Mesenchymal stem cell (in vitro differentiated cells and primary cell): ENCODE measurements around the gene TMEM94.
A peak's percentile ranks its signal among the peaks of the same experiment; 100 is the strongest.
"Not testable (repeated sequence)": the region's sequence is repeated elsewhere in the genome, so short reads cannot be mapped to it uniquely, and the experiment has no call there.

ENCODE experiments used
- DNase-seq: peaks from one replicate; pipeline ENCODE4 v3.0.0-alpha.2; 2013
- H2AFZ ChIP-seq: one replicate; pipeline ENCODE4 v1.6.1; 2013; ENCODE audit warnings: low read depth, mild to moderate bottlenecking, control low read depth, inconsistent platforms, low read length, moderate library complexity
- H2AK5ac ChIP-seq: 2 replicates; pipeline ENCODE4 v1.6.1; 2013; ENCODE audit warnings: low read length, moderate library complexity, mild to moderate bottlenecking, inconsistent platforms; ENCODE audit not compliant: severe bottlenecking
- H2BK120ac ChIP-seq: one replicate; pipeline ENCODE4 v1.6.1; 2013; ENCODE audit warnings: low read depth, mild to moderate bottlenecking, inconsistent platforms, low read length, moderate library complexity
- H2BK12ac ChIP-seq, 2 experiments: one replicate each; pipeline ENCODE4 v1.6.1; 2013; ENCODE audit warnings: inconsistent platforms in 2 of 2, low read length in 2 of 2, mild to moderate bottlenecking in 2 of 2, moderate library complexity in 2 of 2, control low read depth in 1 of 2
- H2BK15ac ChIP-seq: one replicate; pipeline ENCODE4 v1.6.1; 2013; ENCODE audit warnings: mild to moderate bottlenecking, low read depth, inconsistent platforms; ENCODE audit not compliant: poor library complexity, severe bottlenecking
- H2BK5ac ChIP-seq: 2 replicates; pipeline ENCODE4 v1.6.1; 2013; ENCODE audit warnings: low read depth, mild to moderate bottlenecking, low read length, control low read depth, inconsistent platforms; ENCODE audit not compliant: poor library complexity, severe bottlenecking
- H3K14ac ChIP-seq, 2 experiments: one replicate each; pipeline ENCODE4 v1.6.1; 2013; ENCODE audit warnings: inconsistent platforms in 2 of 2, low read length in 2 of 2, control low read depth in 1 of 2, mild to moderate bottlenecking in 1 of 2, moderate library complexity in 1 of 2
- H3K18ac ChIP-seq, 2 experiments: one replicate each; pipeline ENCODE4 v1.6.1; 2013; ENCODE audit warnings: inconsistent platforms in 2 of 2, low read length in 2 of 2, control low read depth in 1 of 2, low read depth in 1 of 2, mild to moderate bottlenecking in 1 of 2
- H3K23ac ChIP-seq, 2 experiments: one replicate each; pipeline ENCODE4 v1.6.1; 2013; ENCODE audit warnings: inconsistent platforms in 2 of 2, low read length in 2 of 2, mild to moderate bottlenecking in 2 of 2, moderate library complexity in 2 of 2, control low read depth in 1 of 2
- H3K27ac ChIP-seq: 2 replicates; pipeline ENCODE4 v1.5.1; 2013; ENCODE audit warnings: mild to moderate bottlenecking, moderate library complexity, low read length, control low read depth, inconsistent platforms; ENCODE audit not compliant: poor library complexity, severe bottlenecking
- H3K27me3 ChIP-seq, 2 experiments: 2 replicates each; pipeline versions ENCODE4 v1.6.1 to v1.7.0; 2013; ENCODE audit warnings: low read length in 2 of 2, mild to moderate bottlenecking in 2 of 2, moderate library complexity in 2 of 2, control low read depth in 1 of 2, inconsistent platforms in 1 of 2; ENCODE audit not compliant: control insufficient read depth in 1 of 2, insufficient read depth in 1 of 2
- H3K36me3 ChIP-seq, 2 experiments: 2 replicates each; pipeline versions ENCODE4 v1.6.1 to v1.7.0; 2013; ENCODE audit warnings: low read length in 2 of 2, control low read depth in 1 of 2, inconsistent platforms in 1 of 2, low read depth in 1 of 2, mild to moderate bottlenecking in 1 of 2; ENCODE audit not compliant: insufficient read depth in 2 of 2, control insufficient read depth in 1 of 2
- H3K4ac ChIP-seq, 2 experiments: one replicate each; pipeline ENCODE4 v1.6.1; 2013; ENCODE audit warnings: inconsistent platforms in 2 of 2, low read length in 2 of 2, mild to moderate bottlenecking in 2 of 2, moderate library complexity in 2 of 2, control low read depth in 1 of 2, low read depth in 1 of 2
- H3K4me1 ChIP-seq: 2 replicates; pipeline ENCODE4 v1.6.1; 2013; ENCODE audit warnings: low read depth, low read length, control low read depth; ENCODE audit not compliant: control insufficient read depth, insufficient read depth
- H3K4me2 ChIP-seq: 2 replicates; pipeline ENCODE4 v1.6.1; 2013; ENCODE audit warnings: low read length, mild to moderate bottlenecking, inconsistent platforms; ENCODE audit not compliant: poor library complexity, severe bottlenecking
- H3K4me3 ChIP-seq, 2 experiments: 2 replicates each; pipeline versions ENCODE4 v1.5.1 to v1.7.0; 2013; ENCODE audit warnings: low read length in 2 of 2, mild to moderate bottlenecking in 2 of 2, control low read depth in 1 of 2, low read depth in 1 of 2; ENCODE audit not compliant: insufficient read depth in 1 of 2
- H3K79me1 ChIP-seq: replicated peaks from 2 replicates; pipeline ENCODE4 v1.6.1; 2013; ENCODE audit warnings: mild to moderate bottlenecking, control low read depth, low read length, inconsistent platforms; ENCODE audit not compliant: poor library complexity, severe bottlenecking
- H3K9ac ChIP-seq: 2 replicates; pipeline ENCODE4 v1.7.0; 2013; ENCODE audit warnings: mild to moderate bottlenecking, low read length, moderate library complexity
- H3K9me3 ChIP-seq: 2 replicates; pipeline ENCODE4 v1.7.0; 2013; ENCODE audit warnings: mild to moderate bottlenecking, low read length; ENCODE audit not compliant: control insufficient read depth
- H4K8ac ChIP-seq: one replicate; pipeline ENCODE4 v1.6.1; 2013; ENCODE audit warnings: inconsistent platforms, mild to moderate bottlenecking, low read length, moderate library complexity
- H4K91ac ChIP-seq: one replicate; pipeline ENCODE4 v1.6.1; 2013; ENCODE audit warnings: mild to moderate bottlenecking, low read length, inconsistent platforms
- WGBS: methylation state at CpG from one replicate; pipeline ENCODE4 v1.1.7; 2013; ENCODE audit warnings: mixed read lengths; 5-methylcytosine and 5-hydroxymethylcytosine counted together

Gene TMEM94

GRCh38 chr17:75518983-75519537 lies 62.6 kb downstream of the TMEM94 start:
- no peak overlapping the region for H3K18ac ChIP-seq
- H3K79me1 ChIP-seq: peaks cover 19% of the 10 kb centered on the region
- no peak overlapping the region for H3K4me3 ChIP-seq
- H4K91ac ChIP-seq: no peak overlapping the region
- H2AFZ ChIP-seq: no peak overlapping the region
- H3K36me3 ChIP-seq: peaks cover 10 to 32% of the 10 kb centered on the region in 2 experiments
- H3K9me3 ChIP-seq: no peaks in the 10 kb centered on the region
- H4K8ac ChIP-seq: no peak overlapping the region
- peaks cover 19% of the 10 kb centered on the region for H3K4me1 ChIP-seq
- no peak for DNase-seq
- H3K9ac ChIP-seq: no peak overlapping the region
- H2BK15ac ChIP-seq: no peak overlapping the region
- WGBS: 92% methylated on average over 7 of the region's 9 CpGs
- no peak overlapping the region for H2AK5ac ChIP-seq
- no peak overlapping the region for H2BK5ac ChIP-seq
- H3K4ac ChIP-seq: no peak overlapping the region
- H3K27me3 ChIP-seq: no peaks in the 10 kb centered on the region
- H3K23ac ChIP-seq: no peak overlapping the region
- no peak overlapping the region for H3K27ac ChIP-seq
- H2BK120ac ChIP-seq: no peak overlapping the region
- no peak overlapping the region for H3K14ac ChIP-seq
- H2BK12ac ChIP-seq: no peak overlapping the region
- no peak overlapping the region for H3K4me2 ChIP-seq

GRCh38 chr17:75520413-75520812 lies 64.0 kb downstream of the TMEM94 start:
- H2AFZ ChIP-seq, H3K23ac ChIP-seq, DNase-seq, H3K27ac ChIP-seq, H3K27me3 ChIP-seq, H3K14ac ChIP-seq, H2AK5ac ChIP-seq, H3K9me3 ChIP-seq, H3K9ac ChIP-seq, H3K4me2 ChIP-seq, H4K8ac ChIP-seq, H3K18ac ChIP-seq, H3K4me3 ChIP-seq, H4K91ac ChIP-seq, H2BK120ac ChIP-seq, H2BK5ac ChIP-seq, H2BK12ac ChIP-seq, H2BK15ac ChIP-seq, H3K4ac ChIP-seq: not testable (repeated sequence)
- H3K79me1 ChIP-seq: peaks cover 15% of the 10 kb centered on the region
- H3K36me3 ChIP-seq: peaks cover 10 to 40% of the 10 kb centered on the region in 2 experiments
- WGBS: 90% methylated on average over 8 of the region's 8 CpGs
- peaks cover 18% of the 10 kb centered on the region for H3K4me1 ChIP-seq

GRCh38 chr17:75521290-75521689 lies 64.9 kb downstream of the TMEM94 start:
- Histone ChIP-seq H3K79me1 (peaks cover 15% of the 10 kb centered on the region), H3K4me1 (peaks cover 22% of the 10 kb centered on the region), H2AFZ (no peak overlapping the region), H2BK12ac (no peak overlapping the region), H2BK120ac (no peak overlapping the region), H2BK5ac (no peak overlapping the region), H3K23ac (no peak overlapping the region), H3K9me3 (no peaks in the 10 kb centered on the region), H3K4me3 (no peak overlapping the region), H2BK15ac (no peak overlapping the region), H3K18ac (no peak overlapping the region), H3K27me3 (peaks cover 3 to 12% of the 10 kb centered on the region in 2 experiments), H3K36me3 (peaks cover 10 to 40% of the 10 kb centered on the region in 2 experiments), H3K14ac (no peak overlapping the region), H3K4ac (no peak overlapping the region), H2AK5ac (no peak overlapping the region), H3K9ac (no peak overlapping the region), H3K27ac (no peak overlapping the region), H3K4me2 (no peak overlapping the region), H4K91ac (no peak overlapping the region), H4K8ac (no peak overlapping the region)
- WGBS: 90% methylated on average over 6 of the region's 8 CpGs
- no peak for DNase-seq

- peak; percentile 43 for DNase-seq
- Histone ChIP-seq H3K36me3 (peaks cover 10 to 40% of the 10 kb centered on the region in 2 experiments), H3K4me3 (no peak overlapping the region), H3K9me3 (no peaks in the 10 kb centered on the region), H2AK5ac (no peak overlapping the region), H2BK15ac (no peak overlapping the region), H3K18ac (no peak overlapping the region), H4K91ac (no peak overlapping the region), H2AFZ (no peak overlapping the region), H4K8ac (no peak overlapping the region), H3K79me1 (peaks cover 10% of the 10 kb centered on the region), H3K4ac (no peak overlapping the region), H3K23ac (no peak overlapping the region), H3K27ac (no peak overlapping the region), H2BK120ac (no peak overlapping the region), H3K27me3 (peaks cover 12 to 20% of the 10 kb centered on the region in 2 experiments), H3K14ac (no peak overlapping the region), H3K4me2 (no peak overlapping the region), H3K4me1 (peaks cover 22% of the 10 kb centered on the region), H2BK12ac (no peak overlapping the region), H3K9ac (no peak overlapping the region), H2BK5ac (no peak overlapping the region)
- WGBS: 94% methylated on average over 31 of the region's 33 CpGs
Observed at GRCh38 chr17:75521951-75522727, 65.7 kb downstream of the TMEM94 start.
